Ishikawa (cell line): ENCODE measurements around the gene C16orf82.

Experiments
- CEBPB ChIP-seq: IDR thresholded peaks from 2 replicates; pipeline ENCODE4 v1.6.1; 2012
- CREB1 ChIP-seq: IDR thresholded peaks from 2 replicates; pipeline ENCODE4 v1.6.1; 2012; ENCODE audit warnings: low read depth
- EGR1 ChIP-seq: IDR thresholded peaks from 2 replicates; pipeline ENCODE4 v1.6.1; 2012
- EP300 ChIP-seq: IDR thresholded peaks from 2 replicates; pipeline ENCODE4 v1.6.1; 2012; ENCODE audit warnings: borderline replicate concordance
- FOXM1 ChIP-seq: IDR thresholded peaks from 2 replicates; pipeline ENCODE4 v1.6.1; 2012; ENCODE audit warnings: low read depth, borderline replicate concordance
- NFIC ChIP-seq: IDR thresholded peaks from 2 replicates; pipeline ENCODE4 v1.6.1; 2012
- RAD21 ChIP-seq: IDR thresholded peaks from 2 replicates; pipeline ENCODE4 v1.6.1; 2012; ENCODE audit warnings: low read depth
- TAF1 ChIP-seq: IDR thresholded peaks from 2 replicates; pipeline ENCODE4 v1.6.1; 2012; ENCODE audit warnings: low read depth, mild to moderate bottlenecking
- TCF12 ChIP-seq: IDR thresholded peaks from 2 replicates; pipeline ENCODE4 v1.6.1; 2012; ENCODE audit warnings: low read depth
- TEAD4 ChIP-seq: IDR thresholded peaks from 2 replicates; pipeline ENCODE4 v1.6.1; 2012
- YY1 ChIP-seq: IDR thresholded peaks from 2 replicates; pipeline ENCODE4 v1.6.1; 2012; ENCODE audit warnings: low read depth
- ZBTB7A ChIP-seq: IDR thresholded peaks from 2 replicates; pipeline ENCODE4 v1.6.1; 2012; ENCODE audit warnings: low read depth
- TF ChIP-seq, protein P1 (sequence below): IDR thresholded peaks from 2 replicates; pipeline ENCODE4 v1.6.1; 2012; ENCODE audit warnings: low read depth, mild to moderate bottlenecking
- TF ChIP-seq, protein P2 (sequence below): IDR thresholded peaks from 2 replicates; pipeline ENCODE4 v1.6.1; 2012
- TF ChIP-seq, protein P3 (sequence below): IDR thresholded peaks from 2 replicates; pipeline ENCODE4 v1.6.1; 2012

C16orf82 gene

DNA sequence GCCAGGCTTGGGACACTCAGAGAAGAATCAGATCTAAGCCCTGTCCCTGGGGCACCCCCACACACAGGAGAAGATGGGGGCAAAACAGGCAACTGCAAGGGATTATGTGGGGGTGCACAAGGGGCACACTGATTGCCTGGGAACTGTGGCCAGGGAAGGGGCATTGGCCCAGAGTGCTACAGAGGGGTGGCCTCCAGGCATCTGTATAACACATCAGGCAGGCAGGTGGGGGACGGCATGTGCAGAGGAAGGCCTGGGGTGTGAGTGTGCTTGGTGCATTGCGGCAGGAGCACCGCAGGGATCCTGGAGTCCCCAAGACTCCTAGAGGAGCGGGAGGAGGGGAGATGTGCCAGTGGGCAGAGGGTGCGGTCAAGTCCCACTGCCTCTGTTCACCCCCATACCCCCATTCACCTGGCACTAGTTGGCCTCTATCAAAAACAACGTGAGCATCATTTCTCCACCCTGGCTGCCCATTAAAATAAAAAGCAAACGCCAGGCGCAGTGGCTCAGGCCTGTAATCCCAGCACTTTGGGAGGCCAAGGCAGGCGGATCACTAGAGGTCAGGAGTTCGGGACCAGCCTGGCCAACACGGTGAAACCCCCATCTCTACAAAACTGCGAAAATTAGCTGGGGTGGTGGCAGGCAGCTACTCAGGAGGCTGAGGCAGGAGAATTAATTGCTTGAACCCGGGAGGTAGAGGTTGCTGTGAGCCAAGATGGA is 41.5 kb downstream of the C16orf82 start:
- TF ChIP-seq FOXM1 (no peak), CREB1 (no peak), TAF1 (no peak), EGR1 (no peak), EP300 (no peak), YY1 (no peak), ZBTB7A (no peak)
- TF ChIP-seq, protein P1, sequence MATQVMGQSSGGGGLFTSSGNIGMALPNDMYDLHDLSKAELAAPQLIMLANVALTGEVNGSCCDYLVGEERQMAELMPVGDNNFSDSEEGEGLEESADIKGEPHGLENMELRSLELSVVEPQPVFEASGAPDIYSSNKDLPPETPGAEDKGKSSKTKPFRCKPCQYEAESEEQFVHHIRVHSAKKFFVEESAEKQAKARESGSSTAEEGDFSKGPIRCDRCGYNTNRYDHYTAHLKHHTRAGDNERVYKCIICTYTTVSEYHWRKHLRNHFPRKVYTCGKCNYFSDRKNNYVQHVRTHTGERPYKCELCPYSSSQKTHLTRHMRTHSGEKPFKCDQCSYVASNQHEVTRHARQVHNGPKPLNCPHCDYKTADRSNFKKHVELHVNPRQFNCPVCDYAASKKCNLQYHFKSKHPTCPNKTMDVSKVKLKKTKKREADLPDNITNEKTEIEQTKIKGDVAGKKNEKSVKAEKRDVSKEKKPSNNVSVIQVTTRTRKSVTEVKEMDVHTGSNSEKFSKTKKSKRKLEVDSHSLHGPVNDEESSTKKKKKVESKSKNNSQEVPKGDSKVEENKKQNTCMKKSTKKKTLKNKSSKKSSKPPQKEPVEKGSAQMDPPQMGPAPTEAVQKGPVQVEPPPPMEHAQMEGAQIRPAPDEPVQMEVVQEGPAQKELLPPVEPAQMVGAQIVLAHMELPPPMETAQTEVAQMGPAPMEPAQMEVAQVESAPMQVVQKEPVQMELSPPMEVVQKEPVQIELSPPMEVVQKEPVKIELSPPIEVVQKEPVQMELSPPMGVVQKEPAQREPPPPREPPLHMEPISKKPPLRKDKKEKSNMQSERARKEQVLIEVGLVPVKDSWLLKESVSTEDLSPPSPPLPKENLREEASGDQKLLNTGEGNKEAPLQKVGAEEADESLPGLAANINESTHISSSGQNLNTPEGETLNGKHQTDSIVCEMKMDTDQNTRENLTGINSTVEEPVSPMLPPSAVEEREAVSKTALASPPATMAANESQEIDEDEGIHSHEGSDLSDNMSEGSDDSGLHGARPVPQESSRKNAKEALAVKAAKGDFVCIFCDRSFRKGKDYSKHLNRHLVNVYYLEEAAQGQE, result no peak
- TF ChIP-seq, protein P2, sequence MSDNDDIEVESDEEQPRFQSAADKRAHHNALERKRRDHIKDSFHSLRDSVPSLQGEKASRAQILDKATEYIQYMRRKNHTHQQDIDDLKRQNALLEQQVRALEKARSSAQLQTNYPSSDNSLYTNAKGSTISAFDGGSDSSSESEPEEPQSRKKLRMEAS, result no peak

DNA sequence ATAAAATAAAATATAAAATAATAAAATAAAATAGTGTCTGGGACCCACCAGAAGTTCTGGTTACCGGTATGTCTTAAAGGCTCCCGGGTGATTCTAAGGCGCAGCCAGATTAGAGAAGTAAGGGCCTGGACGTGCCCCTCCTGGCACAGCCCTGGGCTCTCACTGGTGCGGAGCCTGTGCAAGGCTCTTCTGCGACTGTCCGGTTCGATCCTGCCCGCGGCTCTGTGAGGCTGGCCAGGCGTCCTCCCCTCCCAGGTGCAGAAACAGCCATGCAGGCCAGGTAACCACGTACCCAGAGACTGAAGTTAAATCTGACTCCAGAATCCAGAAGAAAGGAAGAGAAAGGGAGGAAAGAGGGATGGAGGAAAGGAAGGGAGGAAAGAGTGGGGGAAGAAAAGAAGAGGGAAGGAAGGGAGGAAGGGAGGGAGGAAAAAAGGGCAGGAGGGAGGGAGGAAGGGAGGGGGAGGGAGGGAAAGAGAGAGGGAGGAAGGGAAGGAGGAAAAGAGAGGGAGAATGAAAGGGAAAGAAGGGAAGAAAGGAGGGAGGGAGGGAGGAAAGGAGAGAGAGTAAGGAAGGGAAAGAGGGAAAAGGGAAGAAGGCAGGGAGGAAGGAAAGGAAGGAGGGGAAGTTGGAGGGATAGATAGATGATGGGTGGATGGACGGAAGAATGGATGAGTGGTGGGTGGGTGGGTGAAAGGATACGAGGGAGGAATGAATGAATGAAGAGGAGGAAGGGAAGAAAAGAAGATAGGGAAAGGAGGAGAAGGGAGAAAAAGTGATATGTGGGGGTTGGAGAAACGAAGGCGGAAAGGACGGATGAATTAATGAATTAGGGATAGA is 42.3 kb downstream of the C16orf82 start:
- TF ChIP-seq ZBTB7A (no peak), TEAD4 (no peak), CREB1 (no peak)
- TF ChIP-seq, protein P2, result no peak

DNA sequence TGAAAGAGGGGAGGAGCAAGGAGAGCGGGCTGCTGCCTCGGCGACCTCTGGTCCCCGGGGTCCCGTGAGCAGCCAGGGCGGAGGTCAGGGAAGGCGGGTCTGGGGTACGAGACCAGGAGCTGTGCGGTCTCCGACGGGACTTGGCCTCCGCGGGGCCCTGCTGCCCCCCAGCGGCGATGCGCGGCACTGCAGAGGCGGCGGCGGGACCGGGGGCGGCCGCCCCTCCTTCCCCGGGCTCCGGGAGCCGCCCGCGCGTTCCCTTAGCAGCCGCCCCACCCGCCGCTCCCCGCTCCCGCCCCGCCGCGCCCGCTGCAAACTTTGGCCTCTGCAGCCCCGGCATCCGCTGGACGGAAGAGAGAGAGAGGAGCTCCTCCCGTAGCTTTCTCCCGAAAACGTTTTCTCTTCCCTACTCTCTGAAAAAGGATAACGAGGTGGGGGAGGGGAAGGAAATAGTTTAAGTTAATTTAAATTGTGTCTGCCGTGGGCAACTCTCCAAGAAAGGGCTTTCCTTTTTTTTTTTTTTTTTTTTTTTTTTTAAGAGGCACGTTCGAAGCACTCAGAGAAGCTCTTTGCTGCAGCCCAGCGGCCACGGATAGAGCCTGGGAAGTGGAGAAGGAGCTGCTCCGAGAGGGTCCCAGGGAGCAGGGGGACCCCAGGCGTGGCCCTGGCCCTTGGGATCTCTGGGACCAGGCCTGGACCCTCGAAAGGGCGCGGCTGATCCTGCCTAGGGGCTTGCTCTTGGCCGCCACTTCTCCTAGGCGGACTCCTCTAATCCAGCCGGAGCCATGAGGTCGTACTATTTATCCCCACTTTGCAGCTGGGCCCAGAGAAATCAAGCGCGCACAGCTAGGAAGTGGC is 43.2 kb downstream of the C16orf82 start:
- TF ChIP-seq RAD21, result peak; percentile 74
- TF ChIP-seq TAF1, result no peak
- TF ChIP-seq EGR1, result peak; percentile 56; the same call in 1 of the 2 replicates

DNA sequence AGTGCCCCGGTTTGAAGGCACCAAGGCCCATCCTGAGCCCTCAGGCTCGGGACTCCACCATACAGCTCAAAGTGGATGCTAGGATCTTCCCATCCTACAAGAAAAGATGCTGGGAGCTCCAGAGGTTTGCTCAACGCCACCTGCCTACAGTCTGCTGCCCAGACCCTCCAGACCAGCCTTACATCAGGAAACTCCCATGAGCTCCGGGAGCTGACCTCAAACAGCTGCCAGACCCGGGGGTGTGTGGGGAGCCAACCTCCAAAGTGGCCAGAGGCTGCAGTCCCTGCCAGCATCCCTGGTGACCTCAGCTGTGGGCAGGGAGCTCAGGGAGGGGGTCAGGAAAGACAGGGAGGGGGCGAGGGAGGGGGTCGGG is 43.8 kb downstream of the C16orf82 start:
- TF ChIP-seq FOXM1 (no peak), CEBPB (no peak), TAF1 (no peak), EP300 (no peak), CREB1 (no peak), YY1 (no peak), EGR1 (no peak), ZBTB7A (no peak)
- TF ChIP-seq, protein P2, result no peak
- TF ChIP-seq, protein P1, result no peak

DNA sequence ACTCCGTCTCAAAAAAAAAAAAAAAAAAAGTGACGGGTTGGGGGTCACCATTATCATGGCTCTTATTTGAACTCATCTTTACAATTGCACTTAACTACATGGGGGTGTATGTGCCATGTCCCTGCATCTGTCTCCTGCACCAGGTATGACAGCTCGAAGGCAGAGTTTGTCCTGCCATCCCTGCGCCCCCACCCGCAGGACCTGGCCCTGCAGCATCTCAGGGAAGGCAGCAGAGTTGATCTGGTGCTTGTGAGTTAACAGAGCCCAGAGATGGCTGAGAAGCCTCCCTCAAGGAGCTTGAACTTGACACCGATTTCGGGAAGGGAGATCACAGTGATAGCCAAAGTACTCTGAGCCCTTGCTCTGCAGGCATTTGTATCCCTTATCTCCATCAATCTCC is 44.8 kb downstream of the C16orf82 start:
- TF ChIP-seq TEAD4 (no peak), NFIC (no peak), EGR1 (no peak), CREB1 (no peak), TCF12 (no peak), EP300 (no peak)

DNA sequence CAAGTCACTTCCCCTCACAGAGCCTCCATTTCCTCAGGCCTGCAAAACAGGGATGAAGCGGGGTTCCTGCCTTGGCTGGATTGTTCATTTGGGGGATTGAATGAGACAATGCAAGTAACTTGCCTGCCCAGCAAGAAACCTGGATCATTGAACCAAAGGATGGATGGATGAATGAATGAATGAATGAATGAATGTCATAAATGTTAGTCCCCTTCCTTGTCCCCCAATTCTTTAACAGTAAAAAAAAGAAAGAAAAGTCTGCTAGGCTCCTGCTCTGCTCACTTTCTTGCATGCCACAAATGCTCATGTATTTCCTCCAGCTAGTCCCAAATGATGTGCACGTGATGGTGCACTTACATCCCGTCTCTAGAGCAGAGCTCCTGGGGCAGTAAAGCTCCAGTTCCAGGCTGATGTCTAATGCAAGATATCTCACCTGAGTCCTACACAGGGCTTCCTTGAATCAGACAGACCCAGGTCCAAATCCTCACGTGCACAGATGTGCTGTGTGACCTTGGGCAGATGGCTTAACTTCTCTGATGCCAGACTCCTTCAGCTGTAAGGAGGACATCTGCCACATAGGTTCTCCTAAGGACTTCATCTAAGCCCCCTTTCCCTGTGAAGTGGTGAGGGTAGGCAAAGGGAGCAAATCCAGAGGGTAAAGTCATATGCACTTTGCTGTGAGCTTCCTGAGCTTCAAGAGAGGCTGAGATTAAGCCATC is 45.5 kb downstream of the C16orf82 start:
- TF ChIP-seq TCF12 (no peak), TAF1 (no peak), EP300 (no peak), NFIC (no peak), FOXM1 (no peak), YY1 (no peak), RAD21 (no peak), CREB1 (no peak), TEAD4 (no peak), EGR1 (no peak)
- TF ChIP-seq, protein P2, result no peak
- TF ChIP-seq, protein P3, sequence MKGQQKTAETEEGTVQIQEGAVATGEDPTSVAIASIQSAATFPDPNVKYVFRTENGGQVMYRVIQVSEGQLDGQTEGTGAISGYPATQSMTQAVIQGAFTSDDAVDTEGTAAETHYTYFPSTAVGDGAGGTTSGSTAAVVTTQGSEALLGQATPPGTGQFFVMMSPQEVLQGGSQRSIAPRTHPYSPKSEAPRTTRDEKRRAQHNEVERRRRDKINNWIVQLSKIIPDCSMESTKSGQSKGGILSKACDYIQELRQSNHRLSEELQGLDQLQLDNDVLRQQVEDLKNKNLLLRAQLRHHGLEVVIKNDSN, result no peak
